Activated naive CD4-positive, alpha-beta T cell treated with anti-CD3 and anti-CD28 coated beads for 36 hours (primary cell): ENCODE measurements around the gene ITPR2. TPM values are rescaled to one million over a fixed set of nuclear protein-coding genes. Genes with fewer than 3 reads are reported as not detected.
A peak's percentile ranks its signal among the peaks of the same experiment; 100 is the strongest.
"Not testable (repeated sequence)": the region's sequence is repeated elsewhere in the genome, so short reads cannot be mapped to it uniquely, and the experiment has no call there.

Experiments used
- CTCF ChIA-PET: fragments of 350-600 bp; sonication (Branson Sonifier 250); formaldehyde crosslinking; loops from one replicate; lab custom pipeline; 2021; ENCODE audit warnings: antibody characterized with exemption; lab: Charles Lee
- DNase-seq: peaks from one replicate; pipeline ENCODE4 v3.0.0-alpha.2; 2020
- H3K27ac Mint-ChIP-seq: one replicate; pipeline ENCODE4 v1.8.0; 2021; ENCODE audit warnings: mild to moderate bottlenecking, mixed read lengths
- H3K27me3 Mint-ChIP-seq: one replicate; pipeline ENCODE4 v1.8.0; 2021; ENCODE audit warnings: low read depth, mixed read lengths
- H3K36me3 Mint-ChIP-seq: one replicate; pipeline ENCODE4 v1.8.0; 2021; ENCODE audit warnings: low read depth, mixed read lengths
- H3K4me1 Mint-ChIP-seq: one replicate; pipeline ENCODE4 v1.8.0; 2021; ENCODE audit warnings: low read depth, mixed read lengths
- H3K4me3 Mint-ChIP-seq: one replicate; pipeline ENCODE4 v1.8.0; 2021; ENCODE audit warnings: mild to moderate bottlenecking, moderate library complexity, mixed read lengths
- H3K9me3 Mint-ChIP-seq: one replicate; pipeline ENCODE4 v1.8.0; 2021; ENCODE audit warnings: mixed read lengths
- intact Hi-C: fragments of 100-400 bp; cut with micrococcal nuclease; formaldehyde crosslinking; loops from one replicate; pipeline ENCODE4 v1.15.1; 2023
- total RNA-seq, 2 experiments: library from RNA; stranded (reverse); gene quantifications; one replicate each; pipeline ENCODE4 v1.2.3, GENCODE V29; 2021

The ITPR2 gene
- total RNA-seq, 2 experiments from 2014 or later, result 24.4 to 24.5 TPM

- intact Hi-C loops, result no loop called here
- no peak overlapping the region for H3K27ac Mint-ChIP-seq
- no peak overlapping the region for H3K4me3 Mint-ChIP-seq
- H3K36me3 Mint-ChIP-seq, result peaks cover 44% of the 10 kb centered on the region
- CTCF ChIA-PET, result no interaction called here
- DNase-seq, result no peak
- no peaks in the 10 kb centered on the region for H3K27me3 Mint-ChIP-seq
- no peaks in the 10 kb centered on the region for H3K4me1 Mint-ChIP-seq
- peaks cover 7% of the 10 kb centered on the region for H3K9me3 Mint-ChIP-seq
These were observed 184.0 kb downstream of the ITPR2 start for GRCh38 chr12:26648999-26649398.

DNA sequence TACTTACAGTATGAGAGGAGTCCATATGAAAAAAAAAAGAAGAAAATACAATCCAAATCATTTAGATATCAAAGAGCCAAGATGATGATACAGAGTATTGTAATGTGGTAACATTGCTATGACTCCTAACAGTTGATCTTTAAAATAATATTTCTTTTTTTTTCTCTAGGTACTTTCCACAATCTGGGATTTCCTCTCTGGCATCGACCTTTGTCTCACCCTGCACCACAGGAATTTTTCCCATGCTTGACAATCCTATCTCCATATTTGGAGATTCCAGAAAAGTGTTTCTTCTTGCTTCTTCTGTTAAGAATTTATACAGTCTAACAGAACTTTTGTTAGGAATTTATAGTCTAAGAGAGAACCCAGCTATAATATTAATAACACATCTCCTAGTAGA is 184.4 kb downstream of the ITPR2 start:
- Mint-ChIP-seq H3K36me3 (peaks cover 40% of the 10 kb centered on the region), H3K4me3 (no peak overlapping the region), H3K9me3 (peaks cover 7% of the 10 kb centered on the region), H3K27ac (no peak overlapping the region), H3K4me1 (no peaks in the 10 kb centered on the region), H3K27me3 (no peaks in the 10 kb centered on the region)
- no peak for DNase-seq
- CTCF ChIA-PET, result no interaction called here
- intact Hi-C loops, result no loop called here

GRCh38 chr12:26648066-26648465 is 184.9 kb downstream of the ITPR2 start:
- H3K36me3 Mint-ChIP-seq, result peaks cover 37% of the 10 kb centered on the region
- H3K4me1 Mint-ChIP-seq, result no peaks in the 10 kb centered on the region
- intact Hi-C loops, result no loop called here

DNA sequence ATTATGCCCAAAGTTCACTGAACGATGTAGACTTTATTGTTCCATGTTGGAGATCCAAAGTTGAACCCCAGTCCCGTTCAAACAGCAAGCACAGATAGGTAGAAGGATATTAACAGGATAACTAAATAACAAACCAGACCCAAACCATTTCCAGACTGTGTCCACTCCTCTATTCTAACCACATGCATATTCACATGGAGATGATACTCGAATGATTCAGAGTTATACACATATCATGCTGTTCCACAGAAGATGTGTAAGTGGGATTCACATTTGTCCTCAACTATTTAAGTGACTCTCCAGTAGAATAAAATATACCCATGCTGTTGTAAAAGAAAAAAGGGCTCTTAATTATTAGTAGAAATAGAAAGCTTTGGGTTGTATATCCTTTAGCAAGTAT is 185.9 kb downstream of the ITPR2 start:
- CTCF ChIA-PET, result no interaction called here
- H3K4me3 Mint-ChIP-seq, result no peak overlapping the region
- no peaks in the 10 kb centered on the region for H3K4me1 Mint-ChIP-seq
- no peak overlapping the region for H3K27ac Mint-ChIP-seq
- intact Hi-C loops, result no loop called here
- peaks cover 7% of the 10 kb centered on the region for H3K9me3 Mint-ChIP-seq
- DNase-seq, result no peak
- no peaks in the 10 kb centered on the region for H3K27me3 Mint-ChIP-seq
- H3K36me3 Mint-ChIP-seq, result peaks cover 27% of the 10 kb centered on the region

More at GRCh38 chr12:26648066-26648465, 184.9 kb downstream of the ITPR2 start:
- no peak for DNase-seq
- peaks cover 7% of the 10 kb centered on the region for H3K9me3 Mint-ChIP-seq
- no peaks in the 10 kb centered on the region for H3K27me3 Mint-ChIP-seq
- H3K27ac Mint-ChIP-seq, result no peak overlapping the region
- CTCF ChIA-PET, result no interaction called here
- no peak overlapping the region for H3K4me3 Mint-ChIP-seq

DNA sequence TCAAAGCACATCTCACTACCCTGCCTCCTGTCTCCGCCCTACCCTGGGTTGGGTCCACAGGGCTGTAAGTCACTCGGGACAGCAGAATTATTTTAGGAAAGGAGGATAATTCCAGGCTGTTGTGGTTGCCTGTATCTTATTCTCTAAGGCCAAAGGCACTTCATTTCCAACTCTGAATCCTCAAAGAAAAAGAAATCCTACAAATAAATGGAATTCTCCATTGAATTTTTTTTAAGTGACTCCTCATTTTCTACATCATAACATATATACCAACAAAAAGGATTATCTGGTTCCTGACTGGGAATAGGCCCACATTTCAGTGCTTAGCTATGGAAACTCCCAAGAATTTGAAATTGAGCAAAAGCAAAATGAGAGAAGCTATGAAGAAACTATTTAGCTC is 186.4 kb downstream of the ITPR2 start:
- DNase-seq, result no peak
- Mint-ChIP-seq H3K9me3 (peaks cover 2% of the 10 kb centered on the region), H3K27me3 (no peaks in the 10 kb centered on the region), H3K36me3 (peaks cover 22% of the 10 kb centered on the region), H3K4me1 (no peaks in the 10 kb centered on the region), H3K27ac (no peak overlapping the region), H3K4me3 (no peak overlapping the region)
- CTCF ChIA-PET, result no interaction called here
- intact Hi-C loops, result no loop called here

DNA sequence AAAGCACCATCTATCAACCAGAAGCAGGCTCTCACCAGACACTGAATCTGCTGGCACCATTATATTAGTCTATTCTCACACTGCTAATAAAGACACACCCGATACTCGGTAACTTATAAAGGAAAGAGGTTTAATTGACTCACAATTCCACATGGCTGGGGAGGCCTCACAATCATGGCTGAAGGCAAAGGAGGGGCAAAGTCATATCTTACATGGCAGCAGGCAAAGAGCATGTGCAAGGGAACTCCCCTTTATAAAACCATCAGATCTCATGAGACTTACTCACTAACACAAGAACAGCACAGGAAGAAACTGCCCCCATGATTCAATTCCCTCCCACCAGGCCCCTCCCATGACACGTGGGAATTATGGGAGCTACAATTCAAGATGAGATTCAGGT is 188.6 kb downstream of the ITPR2 start:
- CTCF ChIA-PET, H3K27me3 Mint-ChIP-seq, H3K4me3 Mint-ChIP-seq, H3K9me3 Mint-ChIP-seq, intact Hi-C loops, H3K4me1 Mint-ChIP-seq, H3K27ac Mint-ChIP-seq: not testable (repeated sequence)
- H3K36me3 Mint-ChIP-seq, result peaks cover 16% of the 10 kb centered on the region
- DNase-seq, result peak; percentile 10

DNA sequence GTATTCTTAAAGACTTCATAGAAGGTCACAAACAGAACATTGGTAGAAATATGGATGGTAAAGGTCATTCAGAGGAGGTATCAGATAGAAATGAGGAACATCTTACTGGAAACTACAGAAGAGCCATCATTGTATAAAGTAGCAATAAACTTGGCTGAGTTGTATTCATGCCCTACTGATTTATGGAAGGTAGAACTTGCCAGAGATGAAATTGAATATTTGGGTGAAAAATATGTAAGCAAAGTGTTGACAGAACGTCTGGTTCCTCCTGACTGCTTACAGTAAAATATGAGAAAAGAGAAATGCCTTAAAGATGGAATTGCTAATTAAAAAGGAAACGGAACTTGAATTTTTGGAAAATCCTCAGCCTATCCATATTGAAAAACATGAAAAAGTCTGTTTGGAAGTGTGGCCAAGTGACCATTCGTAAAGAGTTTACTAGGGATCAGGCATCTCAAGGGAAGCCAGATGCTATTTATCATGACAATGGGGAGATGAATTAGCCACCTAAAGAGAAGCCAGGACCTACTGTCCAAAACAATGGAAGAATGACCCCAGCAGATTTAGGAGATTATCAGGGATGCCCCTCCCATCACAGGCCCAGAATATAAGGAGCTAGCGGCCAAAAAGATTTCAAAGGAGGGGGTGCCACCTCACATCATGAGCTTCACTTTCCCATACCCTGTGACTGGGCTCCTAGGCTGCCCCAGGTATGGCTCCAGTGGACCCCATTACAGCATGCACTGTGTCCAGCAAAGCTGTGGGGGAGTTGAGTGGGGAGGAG is 189.3 kb downstream of the ITPR2 start:
- H3K27me3 Mint-ChIP-seq, result no peaks in the 10 kb centered on the region
- CTCF ChIA-PET, result no interaction called here

DNA sequence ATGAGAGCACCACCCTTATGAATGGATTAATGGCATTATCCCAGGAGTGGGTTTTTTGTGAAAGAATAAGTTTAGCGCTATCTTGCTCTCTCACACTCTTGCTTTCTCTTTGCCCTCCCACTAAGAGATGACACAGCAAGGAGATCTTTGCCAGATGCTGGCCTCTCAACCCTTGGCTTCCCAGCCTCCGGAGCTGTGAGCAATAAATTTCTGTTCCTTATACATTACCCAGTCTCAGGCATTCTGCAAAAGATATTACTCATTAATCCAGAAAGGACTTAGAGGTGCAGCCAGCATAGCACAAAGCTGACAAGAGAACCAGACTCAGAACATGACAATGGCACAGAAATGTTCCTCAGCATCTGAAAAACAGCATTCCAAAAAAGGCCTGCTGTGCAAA is 190.6 kb downstream of the ITPR2 start:
- intact Hi-C loops, result no loop called here
- peaks cover 15% of the 10 kb centered on the region for H3K36me3 Mint-ChIP-seq
- H3K4me1 Mint-ChIP-seq, result no peaks in the 10 kb centered on the region
- no peak for DNase-seq
- H3K27me3 Mint-ChIP-seq, result no peaks in the 10 kb centered on the region
- no peak overlapping the region for H3K4me3 Mint-ChIP-seq
- H3K9me3 Mint-ChIP-seq, result no peaks in the 10 kb centered on the region
- CTCF ChIA-PET, result interaction anchor here (0.7 to 1.8 kb wide), 4 partner anchors 8 to 144 kb away, joined by 3 to 9 read pairs (median 4); no protein-coding TSS in a partner anchor
- no peak overlapping the region for H3K27ac Mint-ChIP-seq

More for the DNA sequence above, 189.3 kb downstream of the ITPR2 start:
- H3K9me3 Mint-ChIP-seq, result no peaks in the 10 kb centered on the region
- intact Hi-C loops, result no loop called here
- DNase-seq, result no peak
- no peak overlapping the region for H3K27ac Mint-ChIP-seq
- no peak overlapping the region for H3K4me3 Mint-ChIP-seq
- no peaks in the 10 kb centered on the region for H3K4me1 Mint-ChIP-seq
- H3K36me3 Mint-ChIP-seq, result peaks cover 17% of the 10 kb centered on the region

DNA sequence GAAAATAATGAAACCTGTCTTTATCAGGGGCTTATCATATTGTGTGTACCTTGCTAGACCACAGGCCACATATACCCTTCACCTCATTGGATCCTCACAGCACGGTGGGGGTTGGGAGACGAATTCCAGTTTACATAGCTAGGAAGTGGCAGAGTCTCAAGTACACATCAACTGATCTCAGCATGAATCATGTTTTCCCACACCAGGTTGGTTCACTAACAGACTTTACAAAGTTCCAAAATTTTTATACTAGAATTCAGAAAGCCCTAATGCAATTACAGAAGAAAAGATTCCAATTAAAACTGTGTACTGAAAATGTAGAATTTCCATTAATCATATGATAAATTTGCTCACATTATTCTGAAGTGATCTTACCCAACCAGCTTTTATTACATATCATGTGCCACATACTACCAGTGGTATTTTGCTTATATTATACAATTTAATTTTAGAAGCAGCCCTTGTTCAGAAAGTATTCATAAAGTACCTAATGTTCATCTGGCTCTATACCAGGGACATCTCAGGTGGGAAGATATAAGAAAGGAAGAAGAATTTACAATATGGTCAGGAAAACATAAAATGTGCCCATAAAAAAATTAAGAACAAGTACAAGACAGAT is 196.2 kb downstream of the ITPR2 start:
- CTCF ChIA-PET, result no interaction called here
- Mint-ChIP-seq H3K9me3 (no peaks in the 10 kb centered on the region), H3K4me3 (no peak overlapping the region), H3K27ac (no peak overlapping the region), H3K36me3 (peaks cover 7% of the 10 kb centered on the region), H3K27me3 (no peaks in the 10 kb centered on the region), H3K4me1 (no peaks in the 10 kb centered on the region)
- DNase-seq, result no peak
- intact Hi-C loops, result no loop called here

GRCh38 chr12:26633591-26634210 is 199.3 kb downstream of the ITPR2 start:
- Mint-ChIP-seq H3K9me3 (no peaks in the 10 kb centered on the region), H3K27ac (no peak overlapping the region), H3K27me3 (no peaks in the 10 kb centered on the region), H3K4me1 (no peaks in the 10 kb centered on the region), H3K4me3 (no peak overlapping the region), H3K36me3 (peaks cover 8% of the 10 kb centered on the region)
- CTCF ChIA-PET, result no interaction called here
- DNase-seq, result no peak
- intact Hi-C loops, result no loop called here

DNA sequence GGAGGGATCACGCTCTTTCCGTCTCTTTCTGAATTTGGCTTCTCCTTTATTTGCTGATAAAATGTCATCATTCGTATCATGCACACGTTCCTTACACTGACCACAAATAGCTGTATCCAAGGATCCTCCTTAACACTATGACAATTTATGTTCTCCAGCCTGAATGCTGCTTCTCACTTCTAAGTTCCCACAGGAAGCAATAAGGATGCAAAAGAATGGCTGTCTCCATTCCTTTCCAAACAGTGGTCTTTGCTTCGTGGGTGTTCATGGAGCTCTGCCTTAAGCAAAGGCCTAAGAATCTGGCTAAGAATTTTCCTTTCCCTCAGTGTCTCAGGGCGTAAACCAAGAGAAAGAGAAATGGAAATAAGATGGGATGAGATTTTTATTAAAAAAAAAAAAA is 200.2 kb downstream of the ITPR2 start:
- H3K4me3 Mint-ChIP-seq, result no peak overlapping the region
- H3K36me3 Mint-ChIP-seq, result peaks cover 12% of the 10 kb centered on the region
- intact Hi-C loops, result no loop called here
- H3K27ac Mint-ChIP-seq, result no peak overlapping the region
- no peaks in the 10 kb centered on the region for H3K27me3 Mint-ChIP-seq
- H3K9me3 Mint-ChIP-seq, result no peaks in the 10 kb centered on the region
- CTCF ChIA-PET, result no interaction called here
- DNase-seq, result no peak
- H3K4me1 Mint-ChIP-seq, result no peaks in the 10 kb centered on the region

DNA sequence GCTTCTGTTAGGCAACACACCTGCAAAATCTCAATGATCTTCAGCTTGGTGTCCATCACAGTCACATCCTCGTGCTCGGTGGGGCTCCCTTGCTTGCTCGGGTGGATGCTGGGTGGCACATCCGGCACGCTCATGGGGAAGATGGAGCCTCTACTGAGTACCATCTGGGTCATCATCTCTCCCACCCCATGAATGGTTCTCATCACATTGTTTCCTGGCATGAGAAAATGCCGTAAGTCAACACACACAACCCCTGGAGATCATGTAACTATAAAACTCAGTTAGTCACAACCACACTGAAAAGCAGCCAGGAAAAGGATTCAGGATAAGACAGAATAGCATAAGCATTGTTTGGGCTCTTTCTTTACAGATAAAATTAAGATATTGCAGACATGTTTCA is 201.1 kb downstream of the ITPR2 start:
- Mint-ChIP-seq H3K9me3 (no peaks in the 10 kb centered on the region), H3K27ac (no peak overlapping the region), H3K4me3 (no peak overlapping the region), H3K36me3 (peaks cover 18% of the 10 kb centered on the region), H3K27me3 (no peaks in the 10 kb centered on the region), H3K4me1 (no peaks in the 10 kb centered on the region)
- CTCF ChIA-PET, result no interaction called here
- DNase-seq, result no peak
- intact Hi-C loops, result loop anchor here (2.0 kb wide), 2 partner anchors 253 to 383 kb away; partner anchors contain the start of gene TM7SF3
